ENCODE results near the gene VAV3.

DNA sequence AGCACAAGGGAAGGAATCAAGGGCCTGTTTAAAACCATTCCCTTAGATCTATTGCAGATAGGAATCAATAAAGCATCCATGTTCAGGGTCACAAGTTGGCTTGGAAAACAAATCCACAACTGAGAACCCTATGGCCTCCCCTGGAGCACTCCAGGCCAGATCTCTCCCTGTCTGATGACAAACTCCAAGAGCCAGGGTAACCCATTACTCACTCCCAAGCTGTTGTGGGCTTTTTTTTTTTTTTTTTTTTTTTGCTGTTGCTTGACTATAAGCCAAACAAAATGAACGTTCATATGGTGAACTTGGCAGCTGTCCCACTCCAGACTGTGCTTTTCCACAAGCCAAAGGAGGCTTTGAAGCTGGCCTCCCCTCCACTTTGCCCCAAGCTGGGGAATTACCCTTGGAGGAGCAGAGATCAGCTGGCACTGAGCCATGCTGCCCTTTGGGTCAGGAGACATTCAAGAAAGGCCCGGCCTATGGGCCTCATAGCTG, 35.7 kb upstream of the VAV3 start:
- TF ChIP-seq, protein P1, sequence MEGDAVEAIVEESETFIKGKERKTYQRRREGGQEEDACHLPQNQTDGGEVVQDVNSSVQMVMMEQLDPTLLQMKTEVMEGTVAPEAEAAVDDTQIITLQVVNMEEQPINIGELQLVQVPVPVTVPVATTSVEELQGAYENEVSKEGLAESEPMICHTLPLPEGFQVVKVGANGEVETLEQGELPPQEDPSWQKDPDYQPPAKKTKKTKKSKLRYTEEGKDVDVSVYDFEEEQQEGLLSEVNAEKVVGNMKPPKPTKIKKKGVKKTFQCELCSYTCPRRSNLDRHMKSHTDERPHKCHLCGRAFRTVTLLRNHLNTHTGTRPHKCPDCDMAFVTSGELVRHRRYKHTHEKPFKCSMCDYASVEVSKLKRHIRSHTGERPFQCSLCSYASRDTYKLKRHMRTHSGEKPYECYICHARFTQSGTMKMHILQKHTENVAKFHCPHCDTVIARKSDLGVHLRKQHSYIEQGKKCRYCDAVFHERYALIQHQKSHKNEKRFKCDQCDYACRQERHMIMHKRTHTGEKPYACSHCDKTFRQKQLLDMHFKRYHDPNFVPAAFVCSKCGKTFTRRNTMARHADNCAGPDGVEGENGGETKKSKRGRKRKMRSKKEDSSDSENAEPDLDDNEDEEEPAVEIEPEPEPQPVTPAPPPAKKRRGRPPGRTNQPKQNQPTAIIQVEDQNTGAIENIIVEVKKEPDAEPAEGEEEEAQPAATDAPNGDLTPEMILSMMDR (IDR thresholded peaks at IDR 0.05 in 4 of 5, conservative IDR thresholded peaks at IDR 0.05 in 1 of 5): no peak
- TF ChIP-seq POLR2A (IDR thresholded peaks at IDR 0.05): no peak

Data from gastrocnemius medialis (tissue), 4 donors.